Fibroblast of lung (primary cell): ENCODE data around the gene KIF25. TPM values are rescaled to one million over a fixed set of nuclear protein-coding genes. Genes with fewer than 3 reads are reported as not detected.

Source experiments
- DNase-seq, 2 donors: peaks; one replicate each; pipeline versions ENCODE4 v3.0.0 to v3.0.0-alpha.2; 2010; ENCODE audit warnings: low read depth in 2 of 2
- H2AFZ ChIP-seq: 2 replicates; pipeline ENCODE4 v1.5.1; 2012; ENCODE audit warnings: low read length, control low read depth, inconsistent platforms
- H3K27ac ChIP-seq: 2 replicates; pipeline ENCODE4 v1.5.1; 2011; ENCODE audit warnings: low read length, control low read depth; ENCODE audit not compliant: insufficient read depth
- H3K27me3 ChIP-seq: 2 replicates; pipeline ENCODE4 v1.5.1; 2011; ENCODE audit warnings: mild to moderate bottlenecking, low read length; ENCODE audit not compliant: control insufficient read depth, insufficient read depth
- H3K36me3 ChIP-seq: 2 replicates; pipeline ENCODE4 v1.5.1; 2011; ENCODE audit warnings: low read length; ENCODE audit not compliant: control insufficient read depth, insufficient read depth
- H3K4me1 ChIP-seq: 2 replicates; pipeline ENCODE4 v1.5.1; 2011; ENCODE audit warnings: low read length; ENCODE audit not compliant: control insufficient read depth, insufficient read depth; ENCODE audit errors: extremely low read depth
- H3K4me2 ChIP-seq: 2 replicates; pipeline ENCODE4 v1.5.1; 2011; ENCODE audit warnings: low read length, control low read depth; ENCODE audit not compliant: insufficient read depth; ENCODE audit errors: extremely low read depth
- H3K4me3 ChIP-seq, 4 experiments: fragments of 200-600 bp in 1 of 4; sonication (generic) in 1 of 4; replicated peaks in 1 of 4; 2 replicates each; pipeline ENCODE4 v1.5.1; 2011 to 2016; ENCODE audit warnings: low read length in 4 of 4, low read depth in 3 of 4, mild to moderate bottlenecking in 3 of 4, control low read depth in 2 of 4, inconsistent platforms in 1 of 4, mixed read lengths in 1 of 4; ENCODE audit not compliant: insufficient read depth in 1 of 4; ENCODE audit errors: control extremely low read depth in 1 of 4
- H3K79me2 ChIP-seq: 2 replicates; pipeline ENCODE4 v1.5.1; 2012; ENCODE audit warnings: mild to moderate bottlenecking, low read length, inconsistent platforms; ENCODE audit not compliant: control insufficient read depth, insufficient read depth
- H3K9ac ChIP-seq: 2 replicates; pipeline ENCODE4 v1.5.1; 2011; ENCODE audit warnings: mild to moderate bottlenecking, low read length, control low read depth; ENCODE audit not compliant: insufficient read depth
- H3K9me3 ChIP-seq: 2 replicates; pipeline ENCODE4 v1.5.1; 2012; ENCODE audit warnings: low read depth, low read length; ENCODE audit not compliant: control insufficient read depth, insufficient read depth
- H4K20me1 ChIP-seq: 2 replicates; pipeline ENCODE4 v1.5.1; 2011; ENCODE audit warnings: low read length; ENCODE audit not compliant: control insufficient read depth, insufficient read depth; ENCODE audit errors: extremely low read depth
- CTCF ChIP-seq, 2 donors: IDR thresholded peaks in 1 of 2; conservative IDR thresholded peaks in 1 of 2; 1 replicate in 1 of 2; 2 replicates in 1 of 2; pipeline ENCODE4 v1.5.1; 2011 to 2012; ENCODE audit warnings: low read length in 2 of 2, control low read depth in 1 of 2, inconsistent platforms in 1 of 2, low read depth in 1 of 2, mild to moderate bottlenecking in 1 of 2
- EZH2 ChIP-seq: IDR thresholded peaks from 2 replicates; pipeline ENCODE4 v1.5.1; 2012; ENCODE audit warnings: low read length, control low read depth, mild to moderate bottlenecking; ENCODE audit errors: missing control alignments
- polyA plus RNA-seq, 2 donors: library from polyadenylated mRNA; depleted of rRNA in 1 of 2; stranded (reverse) in 1 of 2; unstranded in 1 of 2; fragments of >200 nt; gene quantifications; 2 replicates each; pipeline ENCODE4 v1.2.1, GENCODE V29; 2011 to 2012; ENCODE audit warnings: missing spikeins in 1 of 2
- total RNA-seq: library from RNA; depleted of rRNA; stranded (reverse); fragments of >200 nt; gene quantifications from 2 replicates; pipeline ENCODE4 v1.2.1, GENCODE V29; 2014

KIF25 gene
- total and polyA plus RNA-seq, 2 donors (not counting 1 experiment from before 2014, with no cell fraction given), result 0.33 TPM; not detected in 1

DNA sequence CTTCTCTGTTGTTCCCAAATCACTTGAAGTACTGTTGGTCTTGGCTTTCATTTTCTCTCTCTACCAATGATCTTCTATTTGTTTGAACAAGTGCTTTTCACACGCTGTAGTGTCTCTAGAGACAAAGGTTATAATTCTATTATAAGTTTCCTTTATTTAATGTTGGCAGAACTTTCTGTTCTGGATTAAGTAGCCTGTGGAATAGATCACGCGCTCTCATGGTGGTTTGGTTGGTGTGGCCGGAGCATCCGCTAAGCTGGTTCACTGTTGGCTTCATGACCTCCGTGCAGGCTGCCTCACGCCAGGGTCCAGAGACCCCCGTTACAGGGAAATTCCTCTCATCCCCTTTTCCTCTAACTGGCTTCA is 30.9 kb upstream of the KIF25 start:
- no peak for DNase-seq
- TF ChIP-seq EZH2 (no peak), CTCF (conservative IDR thresholded peaks at IDR 0.05 in 1 of 2, IDR thresholded peaks at IDR 0.05 in 1 of 2; ENCODE audit: low read depth in 1 of 2, low read length in 2 of 2) (no peak)
- Histone ChIP-seq H3K36me3 (peaks cover 3% of the 10 kb centered on the region), H3K9me3 (no peaks in the 10 kb centered on the region), H3K79me2 (no peaks in the 10 kb centered on the region), H4K20me1 (no peaks in the 10 kb centered on the region), H3K9ac (no peak overlapping the region), H3K4me3 (no peak overlapping the region), H2AFZ (no peak overlapping the region), H3K4me1 (no peaks in the 10 kb centered on the region), H3K27me3 (no peaks in the 10 kb centered on the region), H3K4me2 (no peak overlapping the region), H3K27ac (no peak overlapping the region)

- TF ChIP-seq CTCF (conservative IDR thresholded peaks at IDR 0.05 in 1 of 2, IDR thresholded peaks at IDR 0.05 in 1 of 2; ENCODE audit: low read depth in 1 of 2, low read length in 2 of 2) (peak in 1 of 2 donors; percentile 43), EZH2 (no peak)
- Histone ChIP-seq H3K36me3 (peaks cover 3% of the 10 kb centered on the region), H3K4me3 (no peak overlapping the region), H3K9me3 (no peaks in the 10 kb centered on the region), H3K27ac (no peak overlapping the region), H3K4me2 (no peak overlapping the region), H3K9ac (no peak overlapping the region), H2AFZ (no peak overlapping the region), H3K27me3 (no peaks in the 10 kb centered on the region), H4K20me1 (no peaks in the 10 kb centered on the region), H3K79me2 (no peaks in the 10 kb centered on the region), H3K4me1 (no peaks in the 10 kb centered on the region)
- DNase-seq, result no peak
These were observed 29.4 kb upstream of the KIF25 start for GRCh38 chr6:167968091-167968490.

GRCh38 chr6:167970230-167970629 is 27.2 kb upstream of the KIF25 start:
- no peaks in the 10 kb centered on the region for H3K27me3 ChIP-seq
- no peak overlapping the region for H3K9ac ChIP-seq
- no peak overlapping the region for H3K4me3 ChIP-seq
- H3K9me3 ChIP-seq, result no peaks in the 10 kb centered on the region
- H2AFZ ChIP-seq, result no peak overlapping the region
- H4K20me1 ChIP-seq, result no peaks in the 10 kb centered on the region
- no peak for TF ChIP-seq EZH2
- no peak for TF ChIP-seq CTCF (conservative IDR thresholded peaks at IDR 0.05 in 1 of 2, IDR thresholded peaks at IDR 0.05 in 1 of 2; ENCODE audit: low read depth in 1 of 2, low read length in 2 of 2)
- no peaks in the 10 kb centered on the region for H3K79me2 ChIP-seq
- DNase-seq, result no peak
- H3K36me3 ChIP-seq, result peaks cover 3% of the 10 kb centered on the region
- no peak overlapping the region for H3K4me2 ChIP-seq
- H3K27ac ChIP-seq, result no peak overlapping the region
- no peaks in the 10 kb centered on the region for H3K4me1 ChIP-seq
